Osteocyte (in vitro differentiated cells): ENCODE data around the gene MBIP. TPM values are rescaled to one million over a fixed set of nuclear protein-coding genes. Genes with fewer than 3 reads are reported as not detected.

Experiments used
- DNase-seq: peaks from one replicate; pipeline ENCODE4 v3.0.0; 2021; ENCODE audit warnings: mixed read lengths; ENCODE audit not compliant: unreplicated experiment; ENCODE audit errors: extremely low spot score
- H3K27ac Mint-ChIP-seq: one replicate; pipeline ENCODE4 v1.8.0; 2021; ENCODE audit warnings: mild to moderate bottlenecking, mixed read lengths; ENCODE audit not compliant: unreplicated experiment
- H3K27me3 Mint-ChIP-seq: one replicate; pipeline ENCODE4 v1.8.0; 2021; ENCODE audit warnings: mixed read lengths; ENCODE audit not compliant: unreplicated experiment
- H3K36me3 Mint-ChIP-seq: one replicate; pipeline ENCODE4 v1.8.0; 2021; ENCODE audit warnings: mixed read lengths; ENCODE audit not compliant: unreplicated experiment
- H3K4me1 Mint-ChIP-seq: one replicate; pipeline ENCODE4 v1.8.0; 2021; ENCODE audit warnings: mixed read lengths; ENCODE audit not compliant: unreplicated experiment
- H3K4me3 Mint-ChIP-seq: one replicate; pipeline ENCODE4 v1.8.0; 2021; ENCODE audit warnings: mild to moderate bottlenecking, moderate library complexity, mixed read lengths; ENCODE audit not compliant: unreplicated experiment
- H3K9me3 Mint-ChIP-seq: one replicate; pipeline ENCODE4 v1.8.0; 2021; ENCODE audit warnings: mixed read lengths; ENCODE audit not compliant: unreplicated experiment
- CTCF ChIP-seq: fragments of 200-600 bp; sonication (generic); IDR thresholded peaks from 2 replicates; pipeline ENCODE4 v1.5.0; 2021; ENCODE audit warnings: antibody characterized with exemption, mild to moderate bottlenecking, moderate library complexity
- total RNA-seq: library from RNA; stranded (reverse); gene quantifications from 2 replicates; pipeline ENCODE4 v1.2.1, GENCODE V29; 2021

MBIP gene
- total RNA-seq, 1 donor from 2014 or later: 26.2 TPM

GRCh38 chr14:36302823-36303222, 17.6 kb downstream of the MBIP start:
- no peak overlapping the region for H3K4me3 Mint-ChIP-seq
- no peak for TF ChIP-seq CTCF
- H3K36me3 Mint-ChIP-seq: peaks cover 52% of the 10 kb centered on the region
- no peaks in the 10 kb centered on the region for H3K9me3 Mint-ChIP-seq
- H3K27me3 Mint-ChIP-seq: no peaks in the 10 kb centered on the region
- peaks cover 10% of the 10 kb centered on the region for H3K4me1 Mint-ChIP-seq
- no peak for DNase-seq
- no peak overlapping the region for H3K27ac Mint-ChIP-seq

GRCh38 chr14:36301159-36301558, 19.3 kb downstream of the MBIP start:
- H3K4me3 Mint-ChIP-seq: no peak overlapping the region
- no peak overlapping the region for H3K27ac Mint-ChIP-seq
- peaks cover 55% of the 10 kb centered on the region for H3K36me3 Mint-ChIP-seq
- no peaks in the 10 kb centered on the region for H3K9me3 Mint-ChIP-seq
- H3K27me3 Mint-ChIP-seq: no peaks in the 10 kb centered on the region
- TF ChIP-seq CTCF: no peak
- no peak for DNase-seq
- peaks cover 10% of the 10 kb centered on the region for H3K4me1 Mint-ChIP-seq

GRCh38 chr14:36300337-36300736, 20.1 kb downstream of the MBIP start:
- Mint-ChIP-seq H3K27me3 (no peaks in the 10 kb centered on the region), H3K4me3 (no peak overlapping the region), H3K36me3 (peaks cover 53% of the 10 kb centered on the region), H3K9me3 (no peaks in the 10 kb centered on the region), H3K27ac (no peak overlapping the region), H3K4me1 (peaks cover 10% of the 10 kb centered on the region)
- no peak for DNase-seq
- no peak for TF ChIP-seq CTCF

- Mint-ChIP-seq H3K27ac (no peak overlapping the region), H3K4me1 (peaks cover 6% of the 10 kb centered on the region)
- no peak for DNase-seq
Measured at GRCh38 chr14:36295642-36296627, 24.5 kb downstream of the MBIP start.

More at GRCh38 chr14:36295642-36296627, 24.5 kb downstream of the MBIP start:
- Mint-ChIP-seq H3K9me3 (no peaks in the 10 kb centered on the region), H3K4me3 (no peak overlapping the region), H3K36me3 (peaks cover 31% of the 10 kb centered on the region), H3K27me3 (no peaks in the 10 kb centered on the region)
- no peak for TF ChIP-seq CTCF
